ENCODE measurements around the gene STMN1.

DNA sequence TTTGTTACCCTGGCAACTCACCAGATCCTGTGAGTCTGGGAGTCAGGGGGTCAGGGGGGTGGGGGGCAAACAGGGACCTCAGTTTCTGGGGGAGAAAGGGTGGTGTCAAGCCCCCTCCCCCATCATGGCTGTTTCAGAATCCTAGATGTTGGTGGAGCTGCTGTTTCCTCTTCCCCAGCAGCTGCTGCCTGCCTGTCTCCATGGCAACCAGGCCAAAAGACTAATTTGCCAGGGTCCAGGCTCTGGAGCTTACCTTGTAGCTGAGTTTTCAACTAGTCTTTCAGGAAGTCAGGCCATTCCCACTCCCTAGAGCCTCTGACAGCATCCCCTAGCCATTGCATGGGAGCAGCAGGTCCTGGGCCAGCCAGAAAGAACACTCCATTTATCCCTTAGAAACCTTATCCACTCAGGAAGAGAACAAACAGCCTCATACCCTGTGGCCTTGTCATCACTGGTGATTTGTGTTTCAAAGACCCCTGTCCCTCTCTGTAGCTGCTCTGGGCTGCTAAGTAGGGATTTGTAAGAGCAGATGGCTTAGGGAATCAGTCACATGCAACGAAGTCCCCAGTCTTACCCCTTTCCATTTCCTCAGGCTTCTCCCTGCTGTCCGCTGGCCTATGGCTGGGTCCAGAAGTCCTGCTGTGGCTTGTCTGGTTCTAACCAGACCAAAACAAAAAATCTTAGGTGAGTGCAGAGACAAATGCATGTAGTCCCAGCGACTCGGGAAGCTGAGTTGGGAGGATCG is 21.5 kb upstream of the STMN1 start:
- TF ChIP-seq, protein P1, sequence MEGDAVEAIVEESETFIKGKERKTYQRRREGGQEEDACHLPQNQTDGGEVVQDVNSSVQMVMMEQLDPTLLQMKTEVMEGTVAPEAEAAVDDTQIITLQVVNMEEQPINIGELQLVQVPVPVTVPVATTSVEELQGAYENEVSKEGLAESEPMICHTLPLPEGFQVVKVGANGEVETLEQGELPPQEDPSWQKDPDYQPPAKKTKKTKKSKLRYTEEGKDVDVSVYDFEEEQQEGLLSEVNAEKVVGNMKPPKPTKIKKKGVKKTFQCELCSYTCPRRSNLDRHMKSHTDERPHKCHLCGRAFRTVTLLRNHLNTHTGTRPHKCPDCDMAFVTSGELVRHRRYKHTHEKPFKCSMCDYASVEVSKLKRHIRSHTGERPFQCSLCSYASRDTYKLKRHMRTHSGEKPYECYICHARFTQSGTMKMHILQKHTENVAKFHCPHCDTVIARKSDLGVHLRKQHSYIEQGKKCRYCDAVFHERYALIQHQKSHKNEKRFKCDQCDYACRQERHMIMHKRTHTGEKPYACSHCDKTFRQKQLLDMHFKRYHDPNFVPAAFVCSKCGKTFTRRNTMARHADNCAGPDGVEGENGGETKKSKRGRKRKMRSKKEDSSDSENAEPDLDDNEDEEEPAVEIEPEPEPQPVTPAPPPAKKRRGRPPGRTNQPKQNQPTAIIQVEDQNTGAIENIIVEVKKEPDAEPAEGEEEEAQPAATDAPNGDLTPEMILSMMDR (IDR thresholded peaks at IDR 0.05) = no peak
- TF ChIP-seq POLR2A (IDR thresholded peaks at IDR 0.05) = no peak

All from lower leg skin (tissue), 3 donors.